ENCODE results near the gene SLC10A3.

SLC10A3 gene, protein sequence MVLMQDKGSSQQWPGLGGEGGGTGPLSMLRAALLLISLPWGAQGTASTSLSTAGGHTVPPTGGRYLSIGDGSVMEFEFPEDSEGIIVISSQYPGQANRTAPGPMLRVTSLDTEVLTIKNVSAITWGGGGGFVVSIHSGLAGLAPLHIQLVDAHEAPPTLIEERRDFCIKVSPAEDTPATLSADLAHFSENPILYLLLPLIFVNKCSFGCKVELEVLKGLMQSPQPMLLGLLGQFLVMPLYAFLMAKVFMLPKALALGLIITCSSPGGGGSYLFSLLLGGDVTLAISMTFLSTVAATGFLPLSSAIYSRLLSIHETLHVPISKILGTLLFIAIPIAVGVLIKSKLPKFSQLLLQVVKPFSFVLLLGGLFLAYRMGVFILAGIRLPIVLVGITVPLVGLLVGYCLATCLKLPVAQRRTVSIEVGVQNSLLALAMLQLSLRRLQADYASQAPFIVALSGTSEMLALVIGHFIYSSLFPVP

GRCh38 chrX:154490414-154491083 is at the start of gene SLC10A3:
Gene SLC10A3 (minus strand): TSS chrX:154490629. CDS start chrX:154488940, 1,689 bp downstream.
- DNase-seq (ENCODE audit: low read depth), result peak; percentile 62
- TF ChIP-seq, protein P1, sequence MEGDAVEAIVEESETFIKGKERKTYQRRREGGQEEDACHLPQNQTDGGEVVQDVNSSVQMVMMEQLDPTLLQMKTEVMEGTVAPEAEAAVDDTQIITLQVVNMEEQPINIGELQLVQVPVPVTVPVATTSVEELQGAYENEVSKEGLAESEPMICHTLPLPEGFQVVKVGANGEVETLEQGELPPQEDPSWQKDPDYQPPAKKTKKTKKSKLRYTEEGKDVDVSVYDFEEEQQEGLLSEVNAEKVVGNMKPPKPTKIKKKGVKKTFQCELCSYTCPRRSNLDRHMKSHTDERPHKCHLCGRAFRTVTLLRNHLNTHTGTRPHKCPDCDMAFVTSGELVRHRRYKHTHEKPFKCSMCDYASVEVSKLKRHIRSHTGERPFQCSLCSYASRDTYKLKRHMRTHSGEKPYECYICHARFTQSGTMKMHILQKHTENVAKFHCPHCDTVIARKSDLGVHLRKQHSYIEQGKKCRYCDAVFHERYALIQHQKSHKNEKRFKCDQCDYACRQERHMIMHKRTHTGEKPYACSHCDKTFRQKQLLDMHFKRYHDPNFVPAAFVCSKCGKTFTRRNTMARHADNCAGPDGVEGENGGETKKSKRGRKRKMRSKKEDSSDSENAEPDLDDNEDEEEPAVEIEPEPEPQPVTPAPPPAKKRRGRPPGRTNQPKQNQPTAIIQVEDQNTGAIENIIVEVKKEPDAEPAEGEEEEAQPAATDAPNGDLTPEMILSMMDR (IDR thresholded peaks at IDR 0.05; ENCODE audit: control insufficient read depth, insufficient read depth, low read depth, low read length, missing control alignments), result no peak

GRCh38 chrX:154539077-154539476 is 48.6 kb upstream of the SLC10A3 start:
- H3K4me3 ChIP-seq (ENCODE audit: control insufficient read depth, low read depth, low read length), result no peak overlapping the region
- TF ChIP-seq, protein P1 (IDR thresholded peaks at IDR 0.05; ENCODE audit: control insufficient read depth, insufficient read depth, low read depth, low read length, missing control alignments), result no peak
- no peak for DNase-seq (ENCODE audit: low read depth)

More at GRCh38 chrX:154490414-154491083, at the start of gene SLC10A3:
- H3K4me3 ChIP-seq (ENCODE audit: control insufficient read depth, low read depth, low read length), result peak within 1 kb of the TSS; percentile 65

DNA sequence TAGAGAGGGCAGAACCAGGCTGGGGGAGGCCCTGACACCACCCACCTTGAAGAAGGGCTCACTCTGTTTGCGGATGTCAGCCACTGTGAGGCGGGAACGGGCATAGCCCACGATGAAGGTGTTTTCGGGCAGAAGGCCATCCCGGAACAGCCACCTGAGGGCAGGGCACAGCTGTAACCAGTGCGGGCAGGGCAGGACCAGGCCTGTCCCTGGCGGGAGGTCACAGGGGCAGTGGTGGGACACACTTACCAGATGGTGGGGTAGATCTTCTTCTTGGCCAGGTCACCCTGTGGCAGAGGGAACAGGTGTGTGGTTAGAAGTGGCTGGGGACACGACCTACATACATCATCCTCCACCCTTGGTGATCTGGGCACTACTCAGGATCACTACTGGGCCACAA is 45.5 kb upstream of the SLC10A3 start:
- no peak overlapping the region for H3K4me3 ChIP-seq (ENCODE audit: control insufficient read depth, low read depth, low read length)
- no peak for DNase-seq (ENCODE audit: low read depth)
- TF ChIP-seq, protein P1 (IDR thresholded peaks at IDR 0.05; ENCODE audit: control insufficient read depth, insufficient read depth, low read depth, low read length, missing control alignments), result no peak

DNA sequence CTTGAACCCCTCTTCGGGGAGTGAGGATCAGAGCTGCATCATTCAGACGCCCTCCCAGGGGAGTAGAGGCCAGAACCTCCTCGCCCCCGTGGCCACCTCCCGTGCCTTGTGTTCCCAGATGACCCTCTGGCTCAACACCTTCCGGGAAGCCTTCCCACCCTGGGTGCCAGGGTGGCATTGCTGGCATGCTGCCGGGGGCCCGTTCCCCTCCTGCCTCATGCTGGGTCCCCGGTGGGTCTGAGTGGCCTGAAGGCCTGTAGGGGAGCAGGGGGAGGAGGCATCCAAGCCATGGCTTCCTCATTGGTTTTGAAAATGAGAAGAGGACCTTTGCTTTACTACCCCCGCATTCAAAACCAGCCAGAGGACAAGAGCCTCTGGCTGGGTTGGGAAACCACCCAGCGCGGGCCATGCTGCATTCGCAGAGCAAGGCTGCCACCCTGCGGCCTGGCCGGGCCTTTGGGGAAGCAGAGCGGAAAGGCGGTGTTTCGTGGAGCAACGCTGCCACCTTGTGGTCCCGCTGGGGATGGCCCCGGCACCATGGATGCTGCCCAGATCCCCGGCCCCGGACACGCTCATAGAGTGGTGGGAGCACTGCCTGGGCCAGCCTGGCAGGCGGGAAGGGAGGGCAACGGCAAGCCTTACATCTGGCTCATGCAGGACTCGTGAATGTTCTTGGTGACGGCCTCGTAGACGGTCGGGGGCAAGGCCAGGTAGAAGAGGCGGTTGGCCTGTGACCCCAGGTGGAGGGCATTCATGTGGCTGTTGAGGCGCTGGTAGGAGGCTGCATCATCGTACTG is 44.3 kb upstream of the SLC10A3 start:
- DNase-seq (ENCODE audit: low read depth), result peak; percentile 45
- no peak overlapping the region for H3K4me3 ChIP-seq (ENCODE audit: control insufficient read depth, low read depth, low read length)

DNA sequence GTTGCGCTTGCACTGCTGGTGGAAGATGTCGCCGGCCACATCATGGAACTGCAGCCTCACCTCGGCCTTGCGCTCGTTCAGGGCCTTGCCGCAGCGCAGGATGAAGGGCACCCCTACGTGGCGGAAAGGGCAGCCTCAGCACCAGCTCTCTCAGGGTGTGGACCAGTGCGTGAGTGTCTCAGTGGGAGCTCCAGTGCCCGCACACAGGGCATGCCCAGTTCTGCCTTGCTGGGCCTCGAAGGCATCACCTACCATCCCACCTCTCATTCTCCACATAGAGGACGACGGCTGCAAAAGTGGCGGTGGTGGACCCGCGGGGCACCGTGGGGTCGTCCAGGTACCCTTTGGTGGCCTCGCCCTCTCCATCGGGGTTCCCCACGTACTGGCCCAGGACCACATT is 42.3 kb upstream of the SLC10A3 start:
- TF ChIP-seq, protein P1 (IDR thresholded peaks at IDR 0.05; ENCODE audit: control insufficient read depth, insufficient read depth, low read depth, low read length, missing control alignments), result no peak
- DNase-seq (ENCODE audit: low read depth), result no peak
- no peak overlapping the region for H3K4me3 ChIP-seq (ENCODE audit: control insufficient read depth, low read depth, low read length)

More for the DNA sequence above, 44.3 kb upstream of the SLC10A3 start:
- TF ChIP-seq, protein P1 (IDR thresholded peaks at IDR 0.05; ENCODE audit: control insufficient read depth, insufficient read depth, low read depth, low read length, missing control alignments), result peak; percentile 100

- TF ChIP-seq, protein P1 (IDR thresholded peaks at IDR 0.05; ENCODE audit: control insufficient read depth, insufficient read depth, low read depth, low read length, missing control alignments), result no peak
- no peak for DNase-seq (ENCODE audit: low read depth)
- no peak overlapping the region for H3K4me3 ChIP-seq (ENCODE audit: control insufficient read depth, low read depth, low read length)
Measured at GRCh38 chrX:154531626-154532025, 41.2 kb upstream of the SLC10A3 start.
